HK-2 (cell line): ENCODE measurements around the gene RPUSD2.
"Not testable (repeated sequence)": the region's sequence is repeated elsewhere in the genome, so short reads cannot be mapped to it uniquely, and the experiment has no call there.

Source experiments
- DNase-seq: peaks from one replicate; pipeline ENCODE4 v3.0.0-alpha.2; 2018; ENCODE audit not compliant: unreplicated experiment

The RPUSD2 gene

DNA sequence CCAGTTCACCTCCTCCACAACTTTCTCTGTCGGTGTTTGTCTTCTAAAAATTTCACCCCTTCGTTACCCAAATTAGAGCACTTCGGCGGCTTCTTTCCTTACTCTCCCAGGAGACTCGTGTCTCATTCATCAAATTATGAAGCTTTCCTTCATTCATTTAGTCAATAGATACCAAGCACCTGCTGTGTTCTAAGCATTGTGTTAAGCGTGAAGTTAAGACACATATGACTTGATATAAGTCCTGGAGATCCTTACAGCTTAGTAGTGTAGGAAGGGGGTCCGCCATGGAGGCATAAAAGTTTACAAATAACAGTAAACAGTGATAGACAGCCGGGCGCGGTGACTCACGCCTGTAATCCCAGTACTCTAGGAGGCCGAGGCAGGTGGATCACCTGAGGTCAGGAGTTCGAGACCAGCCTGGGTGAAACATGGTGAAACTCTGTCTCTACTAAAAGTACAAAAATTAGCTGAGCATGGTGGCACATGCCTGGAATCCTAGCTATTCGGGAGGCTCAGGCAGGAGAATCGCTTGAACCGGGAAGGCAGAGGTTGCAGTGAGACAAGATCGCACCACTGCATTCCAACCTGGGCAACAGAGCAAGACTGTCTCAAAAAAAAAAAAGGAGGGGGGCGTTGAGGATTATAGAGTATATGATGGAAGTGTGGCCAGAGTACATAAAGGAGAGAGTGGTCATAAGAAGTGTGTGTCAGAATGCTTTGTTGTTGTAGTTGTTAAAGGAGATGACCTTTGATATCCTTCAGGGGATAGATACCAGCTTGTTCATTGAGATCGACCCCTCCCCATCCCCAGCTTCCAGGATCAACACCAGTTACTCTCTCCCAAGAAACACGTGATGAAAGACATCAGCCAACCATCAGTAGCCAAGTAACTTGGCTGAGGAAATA is 3.5 kb upstream of the RPUSD2 start:
- DNase-seq = no peak

DNA sequence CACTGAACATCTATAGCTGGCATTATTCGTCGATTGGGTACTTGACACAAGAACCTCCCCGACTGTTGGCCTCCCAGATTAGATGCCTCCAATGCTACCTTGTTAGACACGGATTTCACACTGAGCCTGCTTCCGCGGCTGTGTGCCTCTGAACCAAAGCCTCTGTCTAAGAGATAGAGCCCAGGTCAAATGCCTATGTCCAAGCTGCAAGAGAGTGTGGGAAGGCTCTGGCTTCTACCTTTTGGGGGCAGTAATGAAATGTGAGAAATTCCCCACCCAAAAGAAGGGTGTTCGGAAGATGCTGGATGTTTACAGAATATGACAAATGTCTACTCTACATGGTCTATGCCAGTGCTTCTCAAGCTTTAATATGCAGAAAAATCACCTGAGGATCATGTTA is 2.0 kb upstream of the RPUSD2 start:
- DNase-seq = no peak

DNA sequence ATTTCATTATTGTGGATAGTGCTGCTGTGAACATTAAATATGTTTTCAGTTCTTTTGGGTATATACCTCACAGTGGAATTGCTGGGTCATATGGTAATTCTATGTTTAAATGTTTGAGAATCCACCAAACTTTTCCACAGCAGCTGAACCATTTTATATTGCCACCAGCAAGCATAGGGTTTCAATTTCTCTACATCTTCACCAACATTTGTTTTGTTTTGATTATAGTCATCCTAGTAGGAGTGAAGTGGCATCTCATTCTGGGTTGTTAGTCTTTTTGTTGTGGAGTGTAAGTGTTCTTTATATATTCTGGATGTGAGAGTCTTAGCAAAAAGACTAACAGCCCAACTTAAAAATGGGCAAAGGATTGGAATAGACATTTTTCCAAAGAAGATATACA is 6.0 kb downstream of the RPUSD2 start:
- DNase-seq = no peak

DNA sequence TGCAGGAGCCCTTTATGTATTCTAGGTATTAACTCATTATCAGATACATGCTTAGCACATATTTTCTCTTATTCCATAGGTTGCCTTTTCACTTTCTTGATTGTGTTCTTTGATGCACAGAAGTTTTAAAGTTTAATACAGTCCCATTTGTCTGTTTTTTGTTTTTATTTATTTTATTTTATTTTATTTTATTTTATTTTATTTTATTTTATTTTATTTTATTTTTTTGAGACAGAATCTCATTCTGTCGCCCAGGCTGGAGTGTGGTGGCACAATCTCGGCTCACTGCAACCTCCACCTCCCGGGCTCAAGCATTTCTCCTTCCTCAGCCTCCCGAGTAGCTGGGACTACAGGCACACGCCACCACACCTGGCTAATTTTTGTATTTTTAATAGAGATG is 7.8 kb downstream of the RPUSD2 start:
- DNase-seq = not testable (repeated sequence)

DNA sequence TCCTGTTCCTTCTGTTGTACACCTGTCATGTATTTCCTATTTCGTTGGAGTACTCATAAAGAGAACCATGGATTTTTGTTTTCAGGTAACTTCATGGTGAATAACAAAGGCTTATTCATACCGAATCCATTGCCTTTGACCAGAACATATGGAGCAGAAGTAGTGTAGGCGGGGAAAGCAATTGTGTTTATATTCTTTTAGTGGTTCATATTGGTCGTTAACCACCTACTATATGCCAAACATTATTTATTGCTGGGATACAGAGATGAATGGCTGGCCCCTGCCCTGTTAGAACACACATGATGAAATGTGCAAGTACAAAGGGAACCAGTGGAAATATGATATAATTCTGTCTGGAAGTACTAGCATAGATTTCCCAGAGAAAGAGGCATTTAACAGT is 9.8 kb downstream of the RPUSD2 start:
- no peak for DNase-seq

DNA sequence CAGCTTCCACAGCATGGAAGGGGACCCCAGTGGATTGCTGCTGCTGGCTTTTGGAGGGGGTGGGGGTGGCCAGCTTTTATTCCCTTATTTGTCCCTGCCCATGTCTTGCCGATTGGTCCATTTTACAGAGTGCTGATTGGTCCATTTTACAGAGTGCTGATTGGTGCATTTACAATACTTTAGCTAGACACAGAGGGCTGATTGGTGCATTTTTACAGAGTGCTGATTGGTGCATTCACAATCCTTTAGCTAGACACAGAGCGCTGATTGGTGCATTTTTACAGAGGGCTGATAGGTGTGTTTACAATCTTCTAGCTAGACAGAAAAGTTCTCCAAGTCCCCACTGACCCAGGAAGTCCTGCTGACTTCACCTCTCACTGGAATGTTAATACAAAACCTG is 12.7 kb downstream of the RPUSD2 start:
- DNase-seq = not testable (repeated sequence)

DNA sequence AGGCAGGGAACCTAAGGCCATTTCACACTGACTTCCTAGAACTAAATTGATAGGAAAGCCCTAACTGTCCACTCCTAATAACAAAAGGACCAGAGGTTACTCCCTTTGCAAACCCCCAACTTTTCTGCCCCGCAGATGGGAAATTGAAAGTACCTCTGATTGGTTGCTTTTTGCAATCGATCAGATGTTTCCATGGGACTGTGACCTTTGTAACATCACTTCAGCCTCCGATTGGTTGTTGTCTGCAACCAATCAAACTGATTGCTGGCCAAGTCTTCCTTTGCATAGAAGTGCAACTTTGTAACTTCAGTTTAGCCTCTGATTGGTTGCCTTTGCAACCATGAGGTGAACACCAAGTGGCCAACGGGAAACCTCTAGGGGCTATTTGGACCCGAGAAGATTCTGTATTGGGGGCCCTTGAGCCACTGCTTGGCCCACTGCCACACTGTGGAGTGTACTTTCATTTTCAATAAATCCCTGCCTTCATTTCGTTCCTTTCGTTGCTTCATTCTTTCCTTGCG is 13.7 kb downstream of the RPUSD2 start:
- DNase-seq = no peak

DNA sequence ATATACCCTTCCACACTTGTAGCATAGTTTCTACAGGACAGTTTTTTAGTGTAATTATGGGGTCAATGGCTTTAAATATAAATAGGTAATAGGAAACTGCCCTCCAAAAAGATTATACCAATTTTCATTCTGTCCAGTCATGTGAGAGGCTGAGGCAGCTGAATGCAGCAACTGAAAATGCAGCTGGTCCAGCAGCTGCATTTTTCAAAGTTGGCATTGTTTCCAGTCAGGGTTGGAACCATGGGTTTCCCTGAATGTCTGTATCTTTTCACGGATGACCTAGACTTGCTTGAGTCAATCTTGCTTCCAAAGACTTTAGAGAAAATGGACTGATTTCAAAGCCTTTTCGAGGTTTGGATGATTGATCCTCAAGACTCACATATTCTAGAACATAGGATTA is 15.1 kb downstream of the RPUSD2 start:
- DNase-seq = no peak

DNA sequence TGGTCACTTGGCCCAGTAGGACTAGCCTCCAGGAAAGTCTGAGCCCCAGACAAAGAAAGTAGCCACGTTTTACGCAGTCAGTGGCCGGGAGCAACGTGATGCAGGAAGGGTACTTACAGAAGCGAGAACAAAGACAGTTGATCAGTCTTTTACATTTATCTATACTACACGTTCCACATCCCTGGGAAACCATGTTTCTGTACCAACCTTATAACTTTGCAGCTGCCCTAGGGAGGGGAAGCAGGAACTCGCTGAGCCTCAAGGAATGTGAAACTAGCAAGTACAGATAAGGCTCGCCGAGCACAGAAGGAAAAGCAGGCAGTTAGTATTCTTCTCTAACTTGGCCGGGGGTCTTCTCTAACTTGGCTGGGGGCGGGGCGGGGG is 21.6 kb downstream of the RPUSD2 start:
- DNase-seq = no peak

DNA sequence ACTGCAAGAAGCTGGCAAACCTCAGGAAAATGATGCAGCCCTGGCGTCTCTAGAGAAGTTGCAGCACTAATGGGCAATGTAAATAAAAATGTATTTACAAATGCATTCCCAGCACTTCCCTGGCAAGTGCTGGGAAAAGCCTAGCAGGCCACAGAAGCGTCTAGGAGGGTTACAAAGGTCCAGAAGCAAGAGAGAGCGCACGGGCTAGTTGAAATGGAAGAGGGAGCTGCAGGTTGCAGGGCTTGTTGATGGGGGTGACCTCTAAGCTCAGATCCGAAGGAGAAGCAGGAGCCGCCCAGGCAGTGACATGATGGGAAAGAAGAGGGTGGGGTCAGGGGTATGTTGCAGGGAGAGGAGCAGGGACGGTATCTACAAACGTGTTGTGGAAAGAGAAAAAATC is 22.3 kb downstream of the RPUSD2 start:
- no peak for DNase-seq

DNA sequence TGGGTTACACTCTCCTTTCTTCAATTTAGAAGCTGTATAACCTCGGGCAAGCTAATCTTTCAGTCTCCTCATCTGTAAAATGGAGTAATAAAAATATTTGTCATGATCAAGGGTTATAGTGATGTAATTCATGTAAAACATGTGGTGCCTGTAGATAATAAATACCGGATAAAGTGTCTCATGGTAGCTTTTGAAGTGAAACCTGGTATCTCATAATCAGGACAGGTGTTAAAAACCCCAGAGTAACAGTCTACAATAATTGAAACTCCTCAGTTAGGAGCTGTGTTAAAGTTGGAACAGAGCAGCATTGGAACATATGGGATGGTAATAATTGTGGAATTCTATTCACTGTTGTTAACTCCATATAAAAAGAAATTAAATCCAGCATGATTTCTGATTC is 24.1 kb downstream of the RPUSD2 start:
- DNase-seq = no peak

DNA sequence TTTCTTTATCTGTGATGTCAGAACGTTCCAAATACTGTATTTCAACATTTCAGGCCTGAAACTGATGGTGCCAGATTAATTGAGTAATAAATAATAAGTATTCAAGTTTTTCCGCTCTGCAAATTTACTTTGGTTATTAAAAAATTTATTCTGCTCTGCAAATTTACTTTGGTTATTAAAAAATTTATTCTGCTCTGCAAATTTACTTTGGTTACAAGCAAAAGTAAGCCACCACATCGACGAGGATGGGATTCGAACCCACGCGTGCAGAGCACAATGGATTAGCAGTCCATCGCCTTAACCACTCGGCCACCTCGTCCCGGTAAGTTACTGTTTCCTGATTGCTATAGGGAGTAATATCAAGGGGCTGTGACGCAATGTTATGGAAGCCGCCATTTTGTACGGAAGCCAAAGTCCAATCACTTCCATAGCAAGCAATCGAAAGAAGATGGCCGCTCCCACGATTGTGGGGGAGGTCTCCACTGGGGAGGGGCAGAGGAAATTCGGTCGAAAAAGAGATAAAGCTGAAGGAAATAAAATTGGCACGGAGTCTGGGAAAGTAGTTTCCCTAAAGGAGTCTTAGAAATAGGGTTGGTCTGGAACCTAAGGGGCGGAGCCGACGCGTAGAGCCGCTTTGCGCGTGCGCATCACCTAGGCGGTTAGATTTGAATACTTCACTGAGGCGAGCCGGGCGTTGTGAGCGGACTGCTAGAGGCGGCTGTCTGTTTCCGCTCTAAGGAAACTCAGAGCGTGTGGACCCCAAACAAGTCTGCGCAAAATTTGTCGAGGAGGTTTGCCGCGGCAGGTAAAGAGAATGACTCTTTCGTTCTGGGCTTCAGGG is 24.7 kb downstream of the RPUSD2 start, which contains the start of gene KNL1:
Gene KNL1, plus strand, starts transcription at position 662 of the 841 bp plus-strand sequence. CDS start 8,683 bp downstream, outside the sequence.
- peak; percentile 90 for DNase-seq

DNA sequence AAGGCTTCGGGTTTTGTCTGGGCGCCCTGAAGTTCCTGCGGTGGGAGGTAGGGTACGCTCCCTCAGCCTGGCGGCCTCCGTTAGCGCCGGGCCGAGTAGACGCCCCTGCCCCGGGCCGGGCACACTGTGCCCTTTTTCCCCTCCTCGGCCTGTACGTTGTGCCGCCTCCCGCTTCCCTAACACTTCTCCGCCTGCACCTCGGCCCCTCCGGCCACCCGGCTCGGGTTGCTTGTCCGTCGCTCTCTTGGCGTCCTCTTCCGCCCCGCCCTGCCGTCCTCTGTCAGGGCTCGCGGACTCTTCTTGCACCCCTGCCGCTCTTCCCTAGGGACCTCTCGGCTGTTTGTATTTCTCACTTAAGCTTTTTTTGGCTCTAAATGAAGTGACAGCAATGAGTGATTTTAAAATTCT is 25.3 kb downstream of the RPUSD2 start:
- DNase-seq = peak; percentile 54

DNA sequence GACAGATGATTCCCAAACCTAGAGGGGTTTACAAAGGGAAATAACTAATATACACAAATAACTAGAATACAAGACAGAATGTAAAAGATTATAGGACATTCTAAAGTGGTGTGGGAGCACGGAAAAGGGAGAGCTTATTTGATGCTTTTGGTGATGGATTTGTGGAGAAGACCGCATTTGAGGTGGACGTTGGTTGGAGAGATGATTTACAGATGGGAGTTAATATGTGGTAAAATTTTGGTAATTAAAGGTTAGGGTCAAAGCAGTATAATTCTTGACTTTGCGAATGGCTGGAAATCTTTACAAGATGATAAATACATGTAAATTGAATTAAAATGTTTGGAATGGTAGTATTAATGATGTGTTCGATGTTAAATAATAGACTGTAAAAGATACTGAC is 26.1 kb downstream of the RPUSD2 start:
- no peak for DNase-seq

DNA sequence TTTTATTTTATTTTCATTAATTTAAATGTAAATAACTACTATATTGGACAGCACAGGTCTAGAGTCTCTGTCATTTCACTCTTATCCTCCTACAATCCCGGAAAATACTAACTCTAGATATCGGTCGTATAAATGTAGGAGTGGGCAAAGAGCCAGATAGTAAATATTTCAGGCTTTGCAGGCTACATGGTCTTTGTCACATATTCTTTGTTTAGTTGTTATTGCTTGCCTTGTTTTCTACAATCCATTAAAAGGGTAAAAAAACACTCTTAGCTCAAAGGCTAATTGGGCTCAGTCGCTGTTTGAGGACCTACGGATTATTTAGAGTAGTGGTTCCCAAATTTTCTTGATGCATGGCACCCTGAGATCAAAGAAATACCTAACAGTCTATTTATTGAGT is 26.7 kb downstream of the RPUSD2 start:
- no peak for DNase-seq

DNA sequence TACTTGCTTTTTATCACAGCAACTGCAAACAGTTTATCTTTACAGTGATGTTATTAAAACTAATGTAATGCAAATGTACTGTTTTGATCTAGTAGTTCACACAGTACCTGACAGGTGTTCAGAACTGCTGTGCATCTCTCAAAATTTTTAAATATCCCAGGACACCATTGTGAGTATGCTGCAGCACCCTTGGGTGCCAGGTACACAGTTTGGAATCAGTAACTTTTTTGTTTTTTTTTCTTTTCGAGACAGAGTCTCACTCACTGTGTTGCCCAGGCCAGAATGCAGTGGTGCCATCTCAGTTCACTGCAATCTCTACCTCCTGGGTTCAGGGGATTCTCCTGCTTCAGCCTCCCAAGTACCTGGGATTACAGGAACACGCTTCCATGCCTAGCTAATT is 27.9 kb downstream of the RPUSD2 start:
- no peak for DNase-seq

DNA sequence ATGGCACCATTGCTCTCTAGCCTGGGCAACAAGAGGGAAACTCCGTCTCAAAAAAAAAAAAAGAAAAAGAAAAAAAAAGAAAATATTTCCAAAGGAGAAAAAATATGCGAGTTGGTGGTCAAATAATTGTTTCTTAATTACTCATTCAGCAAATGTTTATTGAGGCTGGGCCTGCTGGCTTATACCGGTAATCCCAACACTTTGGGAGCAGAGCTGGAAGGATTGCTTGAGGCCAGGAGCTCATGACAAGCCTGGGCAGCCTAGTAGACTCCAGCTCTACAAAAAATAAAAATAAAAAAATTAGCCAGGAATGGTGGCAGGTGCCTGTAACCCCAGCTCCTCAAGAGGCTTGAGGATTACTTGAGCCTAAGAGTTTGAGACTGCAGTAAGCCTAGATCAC is 29.0 kb downstream of the RPUSD2 start:
- no peak for DNase-seq

DNA sequence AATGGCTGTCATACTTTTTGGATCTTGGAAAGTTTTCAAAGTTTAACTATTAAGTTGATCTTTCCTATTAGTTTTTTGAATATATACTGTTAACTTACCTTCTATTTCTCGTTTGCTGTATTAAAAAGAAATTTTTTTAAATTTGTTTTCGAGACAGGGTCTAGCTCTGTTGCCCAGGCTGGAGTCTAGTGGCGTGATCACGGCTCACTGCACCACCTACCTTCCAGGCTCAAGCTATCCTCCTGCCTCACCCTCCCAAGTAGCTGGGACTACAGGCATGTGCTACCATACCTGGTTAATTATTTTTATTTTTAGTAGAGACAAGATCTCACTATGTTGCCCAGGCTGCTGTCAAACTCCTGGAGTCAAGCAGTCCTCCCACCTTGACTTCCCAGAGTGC is 29.6 kb downstream of the RPUSD2 start:
- DNase-seq = no peak

DNA sequence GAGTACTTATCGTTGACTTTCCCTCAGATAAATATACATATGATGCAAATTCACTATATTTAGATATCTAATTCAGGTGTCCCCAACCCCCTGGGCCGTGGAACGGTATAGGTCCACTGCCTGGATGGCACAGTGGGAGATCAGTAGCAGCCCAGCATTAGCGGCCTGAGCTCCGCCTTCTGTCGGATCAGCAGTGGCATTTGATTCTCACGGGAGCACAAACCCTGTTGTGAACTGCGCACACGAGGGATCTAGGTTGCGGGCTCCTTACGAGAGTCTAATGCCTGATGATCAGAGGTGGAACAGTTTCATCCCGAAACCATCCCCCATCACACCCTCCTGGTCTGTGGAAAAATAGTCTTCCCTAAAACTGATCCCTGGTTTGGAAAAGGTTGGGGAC is 31.9 kb downstream of the RPUSD2 start:
- no peak for DNase-seq

DNA sequence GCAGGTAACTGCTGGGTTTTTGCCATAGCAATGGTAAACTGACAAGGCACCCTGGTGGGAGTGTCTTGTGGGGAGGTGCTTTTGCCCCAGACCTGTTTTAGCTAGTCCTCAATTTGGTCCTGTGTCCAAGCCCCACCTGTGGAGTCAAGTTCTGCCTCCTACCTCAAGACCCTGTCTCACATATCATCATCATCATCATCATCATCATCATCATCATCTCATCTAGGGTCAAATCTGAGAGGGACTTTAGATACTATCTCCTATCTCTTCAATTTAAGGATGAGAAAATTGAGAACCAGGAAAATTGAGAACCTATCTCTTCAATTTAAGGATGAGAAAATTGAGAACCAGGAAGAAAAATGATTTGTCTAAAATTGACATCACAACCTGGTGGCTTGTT is 34.8 kb downstream of the RPUSD2 start:
- DNase-seq = no peak

DNA sequence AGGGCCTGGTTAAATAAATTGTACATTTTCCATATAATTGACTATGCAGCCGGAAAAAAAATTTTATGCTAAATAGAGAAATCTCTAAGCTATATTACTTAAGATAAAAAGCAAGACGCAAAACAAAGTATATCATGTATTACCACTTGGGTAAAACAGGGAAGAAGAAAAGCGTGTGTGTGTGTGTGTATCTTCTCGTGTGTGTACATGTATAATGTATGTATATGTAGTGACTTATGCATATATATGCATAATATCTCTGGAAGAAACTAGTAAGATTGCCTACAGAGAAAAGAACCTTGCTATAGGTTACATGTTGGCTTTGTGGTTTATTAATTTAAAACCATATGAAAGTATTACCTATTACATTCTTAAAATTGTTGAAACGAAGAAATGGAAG is 44.0 kb downstream of the RPUSD2 start:
- no peak for DNase-seq

DNA sequence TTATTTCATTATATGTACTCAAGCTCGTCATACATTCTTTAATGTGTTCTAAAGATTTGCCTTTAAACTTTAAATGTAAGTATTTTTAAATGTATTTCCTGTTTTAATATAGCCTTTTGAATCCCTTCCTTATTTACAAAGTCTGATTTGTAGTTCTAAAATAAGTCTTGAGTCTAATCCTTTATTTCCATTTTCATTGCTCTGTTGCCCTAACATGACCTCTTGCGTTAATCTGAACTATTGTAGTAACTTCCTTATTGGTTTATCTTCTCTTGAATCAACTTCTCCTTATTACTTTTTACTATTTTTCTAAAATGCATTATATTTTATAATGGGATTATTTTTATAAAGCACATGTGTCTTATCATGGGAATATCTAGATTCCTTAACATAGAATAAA is 48.9 kb downstream of the RPUSD2 start:
- DNase-seq = no peak

DNA sequence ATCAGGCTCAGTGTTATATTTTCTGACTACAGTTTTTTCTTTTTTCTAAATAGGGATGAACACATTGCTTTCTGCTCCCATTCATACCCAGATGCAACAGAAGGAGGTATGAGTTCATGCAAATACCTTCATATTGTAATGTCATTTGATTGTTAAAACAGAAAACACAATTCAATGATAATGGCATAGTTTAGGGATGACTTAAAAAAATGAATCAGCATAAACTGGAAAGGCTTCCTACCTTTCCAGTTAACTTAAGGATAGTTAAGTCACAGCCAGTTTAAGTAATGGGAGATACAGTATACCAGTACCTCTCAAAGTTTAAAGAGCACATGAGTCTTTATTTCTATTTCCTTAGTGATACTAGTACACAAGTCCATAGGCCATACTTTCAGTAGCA is 49.8 kb downstream of the RPUSD2 start:
- no peak for DNase-seq
